HepG2 (cell line): ENCODE measurements around the gene ZFPM1. TPM values are rescaled to one million over a fixed set of nuclear protein-coding genes. Genes with fewer than 3 reads are reported as not detected.

Experiments used
- ELF1 ChIP-seq: sonication (generic); formaldehyde crosslinking; IDR thresholded peaks from 2 replicates; pipeline ENCODE4 v1.4.0; 2020; ENCODE audit warnings: missing genetic modification reagents
- GLI4 ChIP-seq: sonication (generic); formaldehyde crosslinking; IDR thresholded peaks from 2 replicates; pipeline ENCODE4 v1.5.1; 2020; ENCODE audit warnings: missing genetic modification reagents, mild to moderate bottlenecking, moderate library complexity, borderline replicate concordance
- GRHL1 ChIP-seq: sonication (generic); formaldehyde crosslinking; conservative IDR thresholded peaks from 2 replicates; pipeline ENCODE4 v1.8.0; 2022; ENCODE audit warnings: missing genetic modification reagents
- HDAC2 ChIP-seq: sonication (generic); formaldehyde crosslinking; IDR thresholded peaks from 2 replicates; pipeline ENCODE4 v1.4.0; 2020; ENCODE audit warnings: missing genetic modification reagents
- HIVEP1 ChIP-seq: sonication (generic); formaldehyde crosslinking; IDR thresholded peaks from 2 replicates; pipeline ENCODE4 v1.4.0; 2020; ENCODE audit warnings: mild to moderate bottlenecking, missing genetic modification reagents
- MED8 ChIP-seq: sonication (generic); formaldehyde crosslinking; IDR thresholded peaks from 2 replicates; pipeline ENCODE4 v1.8.1; 2023; ENCODE audit warnings: mild to moderate bottlenecking, missing genetic modification reagents; ENCODE audit not compliant: insufficient replicate concordance
- NCOA1 ChIP-seq: sonication (generic); formaldehyde crosslinking; IDR thresholded peaks from 2 replicates; pipeline ENCODE4 v1.9.0; 2021; ENCODE audit warnings: missing genetic modification reagents
- NFE2 ChIP-seq: sonication (generic); formaldehyde crosslinking; IDR thresholded peaks from 2 replicates; pipeline ENCODE4 v1.4.0; 2020; ENCODE audit warnings: missing genetic modification reagents
- PTBP1 ChIP-seq: fragments of 200-400 bp; formaldehyde crosslinking; IDR thresholded peaks from 2 replicates; pipeline ENCODE4 v1.6.1; 2018; ENCODE audit warnings: low read length, low read depth; ENCODE audit not compliant: poor library complexity, severe bottlenecking
- RBAK ChIP-seq: sonication (generic); formaldehyde crosslinking; IDR thresholded peaks from 2 replicates; pipeline ENCODE4 v1.5.1; 2020; ENCODE audit warnings: mild to moderate bottlenecking, missing genetic modification reagents
- SCMH1 ChIP-seq: sonication (generic); formaldehyde crosslinking; IDR thresholded peaks from 2 replicates; pipeline ENCODE4 v1.9.0; 2021; ENCODE audit warnings: missing genetic modification reagents, mild to moderate bottlenecking, borderline replicate concordance
- ZBTB40 ChIP-seq, 2 experiments: fragments of 450-650 bp in 1 of 2; sonication (generic) in 1 of 2; formaldehyde crosslinking in 1 of 2; IDR thresholded peaks; 2 replicates each; pipeline versions ENCODE4 v1.6.1 to v1.8.0; 2016 to 2022; ENCODE audit warnings: antibody characterized with exemption in 1 of 2, mild to moderate bottlenecking in 1 of 2, missing genetic modification reagents in 1 of 2
- ZBTB42 ChIP-seq: sonication (generic); formaldehyde crosslinking; IDR thresholded peaks from 2 replicates; pipeline ENCODE4 v1.5.0; 2020; ENCODE audit warnings: mild to moderate bottlenecking, missing genetic modification reagents
- ZNF256 ChIP-seq: sonication (generic); formaldehyde crosslinking; conservative IDR thresholded peaks from 2 replicates; pipeline ENCODE4 v1.4.0; 2020; ENCODE audit warnings: missing genetic modification reagents
- ZNF317 ChIP-seq: sonication (generic); formaldehyde crosslinking; IDR thresholded peaks from 2 replicates; pipeline ENCODE4 v1.5.0; 2020; ENCODE audit warnings: mild to moderate bottlenecking, missing genetic modification reagents
- ZNF451 ChIP-seq: sonication (generic); formaldehyde crosslinking; IDR thresholded peaks from 2 replicates; pipeline ENCODE4 v1.5.0; 2020; ENCODE audit warnings: mild to moderate bottlenecking, missing genetic modification reagents
- ZNF562 ChIP-seq: sonication (generic); formaldehyde crosslinking; IDR thresholded peaks from 2 replicates; pipeline ENCODE4 v1.8.0; 2022; ENCODE audit warnings: missing genetic modification reagents, borderline replicate concordance
- ZNF83 ChIP-seq: sonication (generic); formaldehyde crosslinking; IDR thresholded peaks from 2 replicates; pipeline ENCODE4 v1.4.0; 2020; ENCODE audit warnings: missing genetic modification reagents, mild to moderate bottlenecking, borderline replicate concordance
- polyA plus RNA-seq, 8 experiments: library from polyadenylated mRNA; depleted of rRNA in 3 of 8; stranded (reverse) in 7 of 8; unstranded in 1 of 8; fragments of >200 nt; fragmentation: Illumina TruSeq in 4 of 8; extraction: Trizol in 4 of 8; gene quantifications; 2 replicates each; pipeline versions ENCODE4 v1.2.1 to v1.2.3, GENCODE V29; 2011 to 2016; ENCODE audit warnings: low read depth in 4 of 8, missing spikeins in 1 of 8, mixed read lengths in 1 of 8; ENCODE audit not compliant: insufficient read depth in 1 of 8
- total RNA-seq, 5 experiments: library from RNA; depleted of rRNA; stranded (reverse); fragments of >200 nt; fragmentation: Illumina TruSeq; extraction: Trizol; gene quantifications; 2 replicates each; pipeline ENCODE4 v1.2.3, GENCODE V29; 2016; ENCODE audit warnings: low read depth in 1 of 5

Gene ZFPM1
- total and polyA plus RNA-seq, 2 of the 13 experiments (the other 11 are each of a cell fraction or from before 2014, with no cell fraction given) = 1.3 to 3.8 TPM

DNA sequence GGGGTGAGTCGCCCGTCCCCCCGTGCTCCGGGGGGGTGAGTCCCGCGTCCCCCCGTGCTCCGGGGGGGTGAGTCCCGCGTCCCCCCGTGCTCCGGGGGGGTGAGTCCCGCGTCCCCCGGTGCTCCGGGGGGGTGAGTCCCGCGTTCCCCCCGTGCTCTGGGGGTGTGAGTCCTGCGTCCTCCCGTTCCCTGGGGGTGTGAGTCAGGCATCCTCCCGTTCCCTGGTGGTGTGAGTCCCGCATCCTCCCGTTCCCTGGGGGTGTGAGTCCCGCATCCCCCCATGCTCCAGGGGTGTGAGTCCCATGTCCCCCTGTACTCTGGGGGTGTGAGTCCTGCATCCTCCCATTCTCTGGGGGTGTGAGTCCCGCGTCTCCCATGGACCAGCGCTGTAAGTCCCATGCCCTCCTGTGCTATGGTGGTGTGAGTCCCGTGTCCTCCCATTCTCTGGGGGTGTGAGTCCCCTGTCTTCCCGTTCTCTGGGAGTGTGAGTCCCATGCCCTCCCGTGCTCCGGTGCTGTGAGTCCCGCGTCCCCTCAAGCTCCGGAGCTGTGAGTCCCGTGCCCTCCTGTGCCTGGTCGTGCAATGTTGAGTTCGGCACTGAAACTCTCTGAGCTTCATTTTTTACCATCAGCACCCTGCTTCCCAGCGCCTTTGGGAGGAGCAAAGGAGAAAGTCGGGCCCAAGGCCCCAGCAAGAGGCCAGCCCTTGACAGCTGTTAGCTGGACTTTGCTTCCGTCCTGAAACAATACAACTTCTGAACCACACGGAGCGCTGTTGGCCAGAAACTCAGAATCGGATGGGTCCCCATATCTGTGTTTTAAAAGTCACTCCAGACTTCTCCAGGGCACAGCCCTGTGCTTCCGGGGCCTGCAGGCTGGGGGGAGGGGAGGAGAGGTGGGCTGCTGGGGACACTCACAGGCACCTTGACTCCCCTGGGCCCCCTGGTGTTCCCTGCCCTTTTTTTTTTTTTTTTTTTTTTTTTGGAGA is 105.7 kb downstream of the ZFPM1 start (continued):
- no peak for TF ChIP-seq GRHL1 (CRISPR knock-in tag)
- no peak for TF ChIP-seq RBAK
- TF ChIP-seq ZNF451 (CRISPR knock-in tag) = 0 out of 2 replicates have a peak, but pooled peaks have one; percentile 57
- TF ChIP-seq NFE2 (CRISPR knock-in tag) = no peak
- 0 out of 2 replicates have a peak, but pooled peaks have one; percentile 47 for TF ChIP-seq NCOA1 (CRISPR knock-in tag)
- TF ChIP-seq GLI4 (CRISPR knock-in tag) = no peak
- TF ChIP-seq HIVEP1 (CRISPR knock-in tag) = no peak
- no peak for TF ChIP-seq ZBTB40 (IDR thresholded peaks at IDR 0.05)
- TF ChIP-seq ZBTB40 (CRISPR knock-in tag; IDR thresholded peaks at IDR 0.05) = no peak; the same call in 1 of the 2 replicates
- no peak for TF ChIP-seq ZNF562
- no peak for TF ChIP-seq PTBP1
- TF ChIP-seq SCMH1 (CRISPR knock-in tag) = no peak
- peak; percentile 45; the same call in 1 of the 2 replicates for TF ChIP-seq ELF1
- TF ChIP-seq HDAC2 (CRISPR knock-in tag) = peak; percentile 36; the same call in 1 of the 2 replicates
- no peak for TF ChIP-seq MED8
- 0 out of 2 replicates have a peak, but pooled peaks have one; percentile 71 for TF ChIP-seq ZNF317 (CRISPR knock-in tag)
- no peak for TF ChIP-seq ZNF83 (CRISPR knock-in tag)
- TF ChIP-seq ZNF256 (CRISPR knock-in tag) = no peak
- no peak for TF ChIP-seq ZBTB42 (CRISPR knock-in tag)
